ENCODE results near the gene KAZN. TPM values are rescaled to one million over a fixed set of nuclear protein-coding genes. Genes with fewer than 3 reads are reported as not detected.

The KAZN gene
- total and polyA plus RNA-seq, 2 of the 8 experiments (the other 6 are each of a cell fraction or from before 2014, with no cell fraction given): 3.7 to 11.8 TPM

DNA sequence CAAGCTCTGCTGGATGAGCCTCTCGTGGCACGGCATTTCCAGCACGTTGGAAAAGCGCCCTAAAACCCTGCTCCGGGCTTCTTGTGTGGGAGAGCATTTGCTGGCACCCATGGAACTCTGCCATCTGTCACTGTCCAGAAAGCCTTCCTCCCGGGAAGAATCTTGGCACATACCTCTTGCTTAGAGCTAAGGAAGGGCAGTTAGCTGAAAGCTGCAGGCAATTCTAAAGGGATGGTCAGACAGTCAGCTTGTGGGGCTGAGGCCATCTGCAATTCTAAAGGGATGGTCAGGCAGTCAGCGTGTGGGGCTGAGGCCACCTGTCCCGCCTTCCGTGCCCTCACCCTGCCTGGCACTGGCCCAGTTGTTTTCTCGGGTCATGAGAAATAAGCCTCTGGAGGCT is 416.0 kb downstream of the KAZN start:
- no peak overlapping the region for H2BK15ac ChIP-seq (ENCODE audit: low read length)
- no peaks in the 10 kb centered on the region for H3K27me3 ChIP-seq (replicated peaks in 1 of 4; ENCODE audit: control insufficient read depth in 3 of 4, extremely low read depth in 1 of 4, insufficient read depth in 3 of 4, low read length in 3 of 4)
- no peaks in the 10 kb centered on the region; the same call in 1 of the 2 replicates for H3K79me1 ChIP-seq (ENCODE audit: low read depth, low read length)
- CTCF ChIA-PET (ENCODE audit: partially characterized antibody): interaction anchor here (1.1 to 8.2 kb wide), 4 partner anchors 13 to 443 kb away, joined by 3 to 45 read pairs (median 6); no protein-coding TSS in a partner anchor
- H4K91ac ChIP-seq (replicated peaks; ENCODE audit: insufficient read length, low read length): no peak overlapping the region
- DNase-seq (ENCODE audit: low read depth in 1 of 2, low spot score in 2 of 2) (no peak), FAIRE-seq (no peak)
- no peak overlapping the region for H3K14ac ChIP-seq (ENCODE audit: insufficient read length)
- H4K20me1 ChIP-seq (replicated peaks in 1 of 2; ENCODE audit: control insufficient read depth in 1 of 2, insufficient read depth in 2 of 2, low read length in 2 of 2): no peaks in the 10 kb centered on the region
- H3K4ac ChIP-seq (replicated peaks; ENCODE audit: insufficient read length, low read depth, low read length): no peak overlapping the region
- no peak overlapping the region for H3K56ac ChIP-seq (replicated peaks; ENCODE audit: insufficient read length, low read depth, low read length)
- no peak overlapping the region for H3K4me2 ChIP-seq (ENCODE audit: insufficient read depth in 1 of 2, low read depth in 2 of 2, low read length in 2 of 2)
- no peak overlapping the region for H4K8ac ChIP-seq (ENCODE audit: extremely low read depth, insufficient read depth, low read length)
- no peak overlapping the region for H3K4me3 ChIP-seq (ENCODE audit: extremely low read depth in 1 of 4, insufficient read depth in 2 of 4, low read depth in 3 of 4, low read length in 4 of 4)
- no peak overlapping the region for H2BK120ac ChIP-seq (replicated peaks; ENCODE audit: low read depth, low read length)
- H2AFZ ChIP-seq (ENCODE audit: low read length): no peak overlapping the region
- no peaks in the 10 kb centered on the region for H3K9me3 ChIP-seq (ENCODE audit: insufficient read depth in 2 of 2, low read depth in 1 of 2, low read length in 1 of 2)
- no peaks in the 10 kb centered on the region for H3K79me2 ChIP-seq (ENCODE audit: control insufficient read depth in 1 of 2, insufficient read depth in 2 of 2, low read length in 2 of 2)
- TF ChIP-seq YY1 (IDR thresholded peaks at IDR 0.05; ENCODE audit: low read depth, low read length) (no peak), RBBP5 (IDR thresholded peaks at IDR 0.05; ENCODE audit: borderline replicate concordance, low read depth, low read length) (no peak), FOSL1 (IDR thresholded peaks at IDR 0.05; ENCODE audit: insufficient read depth, low read depth, low read length) (no peak), CTBP2 (IDR thresholded peaks at IDR 0.05; ENCODE audit: borderline replicate concordance, insufficient read depth, insufficient read length, low read length) (no peak), SRF (IDR thresholded peaks at IDR 0.05; ENCODE audit: low read depth, low read length) (no peak), TAF7 (optimal IDR thresholded peaks at IDR 0.05; ENCODE audit: borderline replicate concordance, low read depth, low read length) (no peak), EP300 (IDR thresholded peaks at IDR 0.05; ENCODE audit: borderline replicate concordance in 1 of 2, low read depth in 2 of 2, low read length in 2 of 2) (no peak), RFX5 (IDR thresholded peaks at IDR 0.05; ENCODE audit: borderline replicate concordance, low read depth, low read length) (no peak), TAF1 (IDR thresholded peaks at IDR 0.05; ENCODE audit: low read depth, low read length) (no peak), HDAC2 (IDR thresholded peaks at IDR 0.05; ENCODE audit: borderline replicate concordance in 1 of 2, low read depth in 2 of 2, low read length in 2 of 2) (no peak), EGR1 (IDR thresholded peaks at IDR 0.05; ENCODE audit: borderline replicate concordance, low read depth, low read length) (no peak)
- TF ChIP-seq, protein P1, sequence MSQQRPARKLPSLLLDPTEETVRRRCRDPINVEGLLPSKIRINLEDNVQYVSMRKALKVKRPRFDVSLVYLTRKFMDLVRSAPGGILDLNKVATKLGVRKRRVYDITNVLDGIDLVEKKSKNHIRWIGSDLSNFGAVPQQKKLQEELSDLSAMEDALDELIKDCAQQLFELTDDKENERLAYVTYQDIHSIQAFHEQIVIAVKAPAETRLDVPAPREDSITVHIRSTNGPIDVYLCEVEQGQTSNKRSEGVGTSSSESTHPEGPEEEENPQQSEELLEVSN (IDR thresholded peaks at IDR 0.05): no peak
- no peak overlapping the region for H3K23ac ChIP-seq (ENCODE audit: insufficient read length)
- 90% methylated on average over 10 of the region's 10 CpGs; no CpG with 5 or more reads in 1 of the 2 experiments for WGBS, 2 experiments (ENCODE audit: extremely low coverage in 1 of 2, insufficient coverage in 1 of 2, insufficient read length in 1 of 2, insufficient replicate concordance in 2 of 2, low coverage in 1 of 2, low lambda C conversion rate in 2 of 2, missing lambda C conversion rate in 1 of 2)
- no peak overlapping the region for H2AK5ac ChIP-seq (ENCODE audit: low read depth, low read length)
- H3K18ac ChIP-seq (ENCODE audit: extremely low read depth, low read length): no peak overlapping the region
- POLR2A ChIA-PET (ENCODE audit: partially characterized antibody): no interaction called here
- H4K5ac ChIP-seq (ENCODE audit: insufficient read length, low read depth, low read length): no peak overlapping the region
- H3K9ac ChIP-seq (replicated peaks in 1 of 4; ENCODE audit: extremely low read depth in 1 of 4, low read depth in 3 of 4, low read length in 3 of 4): no peak overlapping the region
- no peak overlapping the region for H2BK20ac ChIP-seq (ENCODE audit: low read length)
- H3K27ac ChIP-seq (ENCODE audit: low read depth, low read length): no peak overlapping the region
- H2BK12ac ChIP-seq (ENCODE audit: low read depth, low read length): no peak overlapping the region
- peaks cover 0 to 2% (median under 1%) of the 10 kb centered on the region in 4 experiments; a peak in 2 of 7 replicates for H3K4me1 ChIP-seq (replicated peaks in 1 of 4; ENCODE audit: control insufficient read depth in 3 of 4, insufficient read depth in 4 of 4, low read length in 3 of 4)
- H2BK5ac ChIP-seq (ENCODE audit: low read depth, low read length): no peak overlapping the region
- no peaks in the 10 kb centered on the region for H3K23me2 ChIP-seq (ENCODE audit: low read depth, low read length)
- H3K36me3 ChIP-seq (ENCODE audit: control insufficient read depth in 2 of 4, insufficient read depth in 4 of 4, low read length in 3 of 4): no peaks in the 10 kb centered on the region
